ENCODE data around the gene MRPL23.

MRPL23 gene

GRCh38 chr11:1969035-1969434 is 21.9 kb downstream of the MRPL23 start:
- TF ChIP-seq ARNTL (CRISPR knock-in tag; IDR thresholded peaks at IDR 0.05; ENCODE audit: borderline replicate concordance, low read depth) (no peak), PATZ1 (CRISPR knock-in tag; IDR thresholded peaks at IDR 0.05; ENCODE audit: borderline replicate concordance) (no peak), ESRRG (CRISPR knock-in tag; IDR thresholded peaks at IDR 0.05) (no peak), RARB (CRISPR knock-in tag; IDR thresholded peaks at IDR 0.05) (no peak), ZFP3 (CRISPR knock-in tag; IDR thresholded peaks at IDR 0.05) (no peak), CSDC2 (CRISPR knock-in tag; IDR thresholded peaks at IDR 0.05) (no peak), TOX (CRISPR knock-in tag; IDR thresholded peaks at IDR 0.05; ENCODE audit: borderline replicate concordance) (no peak), ISL1 (CRISPR knock-in tag; IDR thresholded peaks at IDR 0.05) (no peak), ZNF70 (CRISPR knock-in tag; IDR thresholded peaks at IDR 0.05) (no peak), GLIS3 (CRISPR knock-in tag; IDR thresholded peaks at IDR 0.05) (no peak), OSR1 (CRISPR knock-in tag; IDR thresholded peaks at IDR 0.05) (no peak), ZNF565 (CRISPR knock-in tag; conservative IDR thresholded peaks at IDR 0.05; ENCODE audit: low read depth) (no peak), PPARA (CRISPR knock-in tag; IDR thresholded peaks at IDR 0.05; ENCODE audit: borderline replicate concordance) (no peak)
- TF ChIP-seq, protein P1, sequence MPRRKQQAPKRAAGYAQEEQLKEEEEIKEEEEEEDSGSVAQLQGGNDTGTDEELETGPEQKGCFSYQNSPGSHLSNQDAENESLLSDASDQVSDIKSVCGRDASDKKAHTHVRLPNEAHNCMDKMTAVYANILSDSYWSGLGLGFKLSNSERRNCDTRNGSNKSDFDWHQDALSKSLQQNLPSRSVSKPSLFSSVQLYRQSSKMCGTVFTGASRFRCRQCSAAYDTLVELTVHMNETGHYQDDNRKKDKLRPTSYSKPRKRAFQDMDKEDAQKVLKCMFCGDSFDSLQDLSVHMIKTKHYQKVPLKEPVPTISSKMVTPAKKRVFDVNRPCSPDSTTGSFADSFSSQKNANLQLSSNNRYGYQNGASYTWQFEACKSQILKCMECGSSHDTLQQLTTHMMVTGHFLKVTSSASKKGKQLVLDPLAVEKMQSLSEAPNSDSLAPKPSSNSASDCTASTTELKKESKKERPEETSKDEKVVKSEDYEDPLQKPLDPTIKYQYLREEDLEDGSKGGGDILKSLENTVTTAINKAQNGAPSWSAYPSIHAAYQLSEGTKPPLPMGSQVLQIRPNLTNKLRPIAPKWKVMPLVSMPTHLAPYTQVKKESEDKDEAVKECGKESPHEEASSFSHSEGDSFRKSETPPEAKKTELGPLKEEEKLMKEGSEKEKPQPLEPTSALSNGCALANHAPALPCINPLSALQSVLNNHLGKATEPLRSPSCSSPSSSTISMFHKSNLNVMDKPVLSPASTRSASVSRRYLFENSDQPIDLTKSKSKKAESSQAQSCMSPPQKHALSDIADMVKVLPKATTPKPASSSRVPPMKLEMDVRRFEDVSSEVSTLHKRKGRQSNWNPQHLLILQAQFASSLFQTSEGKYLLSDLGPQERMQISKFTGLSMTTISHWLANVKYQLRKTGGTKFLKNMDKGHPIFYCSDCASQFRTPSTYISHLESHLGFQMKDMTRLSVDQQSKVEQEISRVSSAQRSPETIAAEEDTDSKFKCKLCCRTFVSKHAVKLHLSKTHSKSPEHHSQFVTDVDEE (CRISPR knock-in tag; IDR thresholded peaks at IDR 0.05), result no peak
- TF ChIP-seq, protein P2, sequence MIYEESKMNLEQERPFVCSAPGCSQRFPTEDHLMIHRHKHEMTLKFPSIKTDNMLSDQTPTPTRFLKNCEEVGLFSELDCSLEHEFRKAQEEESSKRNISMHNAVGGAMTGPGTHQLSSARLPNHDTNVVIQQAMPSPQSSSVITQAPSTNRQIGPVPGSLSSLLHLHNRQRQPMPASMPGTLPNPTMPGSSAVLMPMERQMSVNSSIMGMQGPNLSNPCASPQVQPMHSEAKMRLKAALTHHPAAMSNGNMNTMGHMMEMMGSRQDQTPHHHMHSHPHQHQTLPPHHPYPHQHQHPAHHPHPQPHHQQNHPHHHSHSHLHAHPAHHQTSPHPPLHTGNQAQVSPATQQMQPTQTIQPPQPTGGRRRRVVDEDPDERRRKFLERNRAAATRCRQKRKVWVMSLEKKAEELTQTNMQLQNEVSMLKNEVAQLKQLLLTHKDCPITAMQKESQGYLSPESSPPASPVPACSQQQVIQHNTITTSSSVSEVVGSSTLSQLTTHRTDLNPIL (CRISPR knock-in tag; IDR thresholded peaks at IDR 0.05; ENCODE audit: low read depth), result no peak
- TF ChIP-seq, protein P3, sequence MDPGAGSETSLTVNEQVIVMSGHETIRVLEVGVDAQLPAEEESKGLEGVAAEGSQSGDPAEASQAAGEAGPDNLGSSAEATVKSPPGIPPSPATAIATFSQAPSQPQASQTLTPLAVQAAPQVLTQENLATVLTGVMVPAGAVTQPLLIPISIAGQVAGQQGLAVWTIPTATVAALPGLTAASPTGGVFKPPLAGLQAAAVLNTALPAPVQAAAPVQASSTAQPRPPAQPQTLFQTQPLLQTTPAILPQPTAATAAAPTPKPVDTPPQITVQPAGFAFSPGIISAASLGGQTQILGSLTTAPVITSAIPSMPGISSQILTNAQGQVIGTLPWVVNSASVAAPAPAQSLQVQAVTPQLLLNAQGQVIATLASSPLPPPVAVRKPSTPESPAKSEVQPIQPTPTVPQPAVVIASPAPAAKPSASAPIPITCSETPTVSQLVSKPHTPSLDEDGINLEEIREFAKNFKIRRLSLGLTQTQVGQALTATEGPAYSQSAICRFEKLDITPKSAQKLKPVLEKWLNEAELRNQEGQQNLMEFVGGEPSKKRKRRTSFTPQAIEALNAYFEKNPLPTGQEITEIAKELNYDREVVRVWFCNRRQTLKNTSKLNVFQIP (CRISPR knock-in tag; IDR thresholded peaks at IDR 0.05; ENCODE audit: borderline replicate concordance, low read depth), result no peak
- ATAC-seq, result peak; percentile 74

DNA sequence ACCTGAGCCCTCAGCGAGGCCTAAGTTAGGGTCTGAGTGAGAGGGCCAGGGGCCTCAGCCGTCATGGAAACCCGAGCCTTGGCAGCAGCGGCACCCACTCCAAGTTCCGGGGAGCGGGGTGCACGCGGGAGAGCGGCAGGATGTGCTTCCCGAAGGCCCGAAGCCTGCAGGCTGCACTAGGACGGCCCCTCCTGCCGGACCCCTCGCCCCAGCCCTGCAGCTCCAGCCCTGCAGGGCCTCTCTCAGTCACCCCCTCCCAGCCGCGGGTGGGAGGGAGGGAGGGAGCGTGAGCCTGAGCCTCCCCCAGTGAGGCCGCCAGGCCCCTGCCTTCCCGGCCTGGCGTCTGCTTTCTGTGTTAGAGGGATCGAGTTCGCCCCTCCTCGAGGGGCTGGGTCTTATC is 22.6 kb downstream of the MRPL23 start:
- TF ChIP-seq, protein P4, sequence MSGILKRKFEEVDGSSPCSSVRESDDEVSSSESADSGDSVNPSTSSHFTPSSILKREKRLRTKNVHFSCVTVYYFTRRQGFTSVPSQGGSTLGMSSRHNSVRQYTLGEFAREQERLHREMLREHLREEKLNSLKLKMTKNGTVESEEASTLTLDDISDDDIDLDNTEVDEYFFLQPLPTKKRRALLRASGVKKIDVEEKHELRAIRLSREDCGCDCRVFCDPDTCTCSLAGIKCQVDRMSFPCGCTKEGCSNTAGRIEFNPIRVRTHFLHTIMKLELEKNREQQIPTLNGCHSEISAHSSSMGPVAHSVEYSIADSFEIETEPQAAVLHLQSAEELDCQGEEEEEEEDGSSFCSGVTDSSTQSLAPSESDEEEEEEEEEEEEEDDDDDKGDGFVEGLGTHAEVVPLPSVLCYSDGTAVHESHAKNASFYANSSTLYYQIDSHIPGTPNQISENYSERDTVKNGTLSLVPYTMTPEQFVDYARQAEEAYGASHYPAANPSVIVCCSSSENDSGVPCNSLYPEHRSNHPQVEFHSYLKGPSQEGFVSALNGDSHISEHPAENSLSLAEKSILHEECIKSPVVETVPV (CRISPR knock-in tag; IDR thresholded peaks at IDR 0.05), result no peak
- TF ChIP-seq ZNF8 (CRISPR knock-in tag; IDR thresholded peaks at IDR 0.05), result no peak
- no peak for TF ChIP-seq CSDC2 (CRISPR knock-in tag; IDR thresholded peaks at IDR 0.05)
- no peak for TF ChIP-seq ZFP3 (CRISPR knock-in tag; IDR thresholded peaks at IDR 0.05)
- TF ChIP-seq, protein P3 (CRISPR knock-in tag; IDR thresholded peaks at IDR 0.05; ENCODE audit: borderline replicate concordance, low read depth), result no peak
- no peak for TF ChIP-seq ZNF70 (CRISPR knock-in tag; IDR thresholded peaks at IDR 0.05)
- ATAC-seq, result no peak

- no peak for TF ChIP-seq PATZ1 (CRISPR knock-in tag; IDR thresholded peaks at IDR 0.05; ENCODE audit: borderline replicate concordance)
- no peak for TF ChIP-seq ZFP30 (CRISPR knock-in tag; IDR thresholded peaks at IDR 0.05)
- no peak for TF ChIP-seq ZFP3 (CRISPR knock-in tag; IDR thresholded peaks at IDR 0.05)
- ATAC-seq, result no peak
Observed at GRCh38 chr11:1970956-1971355, 23.8 kb downstream of the MRPL23 start.

Data from SK-N-SH treated with all-trans-retinoic acid at 6 μM for 48 hours (cell line).